ENCODE measurements around the gene IER5L. TPM values are rescaled to one million over a fixed set of nuclear protein-coding genes. Genes with fewer than 3 reads are reported as not detected.

IER5L gene
- total RNA-seq, 1 donor from 2014 or later: 86.1 TPM

DNA sequence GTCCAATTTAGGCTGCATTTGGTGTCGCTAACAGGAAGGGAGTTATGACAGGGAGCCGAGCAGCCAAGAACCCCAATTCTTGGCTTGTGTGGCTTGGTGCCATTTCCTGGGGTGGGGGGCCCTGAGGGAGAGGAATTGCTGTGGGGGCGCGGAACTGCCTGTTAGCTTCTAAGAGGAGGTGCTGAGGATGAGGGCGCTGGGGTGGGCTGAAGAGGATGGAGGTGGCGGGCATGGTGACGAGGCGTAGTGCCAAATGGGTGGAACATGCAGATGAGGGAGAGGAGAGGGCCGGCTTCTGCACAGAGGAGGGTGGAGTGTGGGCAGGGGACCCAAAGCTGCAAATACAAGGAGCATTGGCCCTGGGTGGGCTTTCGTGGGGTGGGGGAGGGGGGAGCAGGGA lies 27.9 kb downstream of the IER5L start:
- peaks cover 19 to 24% of the 10 kb centered on the region in 2 donors for H3K4me1 ChIP-seq
- no peaks in the 10 kb centered on the region for H3K27me3 ChIP-seq
- H3K9me3 ChIP-seq: no peaks in the 10 kb centered on the region
- TF ChIP-seq, protein P1, sequence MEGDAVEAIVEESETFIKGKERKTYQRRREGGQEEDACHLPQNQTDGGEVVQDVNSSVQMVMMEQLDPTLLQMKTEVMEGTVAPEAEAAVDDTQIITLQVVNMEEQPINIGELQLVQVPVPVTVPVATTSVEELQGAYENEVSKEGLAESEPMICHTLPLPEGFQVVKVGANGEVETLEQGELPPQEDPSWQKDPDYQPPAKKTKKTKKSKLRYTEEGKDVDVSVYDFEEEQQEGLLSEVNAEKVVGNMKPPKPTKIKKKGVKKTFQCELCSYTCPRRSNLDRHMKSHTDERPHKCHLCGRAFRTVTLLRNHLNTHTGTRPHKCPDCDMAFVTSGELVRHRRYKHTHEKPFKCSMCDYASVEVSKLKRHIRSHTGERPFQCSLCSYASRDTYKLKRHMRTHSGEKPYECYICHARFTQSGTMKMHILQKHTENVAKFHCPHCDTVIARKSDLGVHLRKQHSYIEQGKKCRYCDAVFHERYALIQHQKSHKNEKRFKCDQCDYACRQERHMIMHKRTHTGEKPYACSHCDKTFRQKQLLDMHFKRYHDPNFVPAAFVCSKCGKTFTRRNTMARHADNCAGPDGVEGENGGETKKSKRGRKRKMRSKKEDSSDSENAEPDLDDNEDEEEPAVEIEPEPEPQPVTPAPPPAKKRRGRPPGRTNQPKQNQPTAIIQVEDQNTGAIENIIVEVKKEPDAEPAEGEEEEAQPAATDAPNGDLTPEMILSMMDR (IDR thresholded peaks at IDR 0.05): no peak
- no peak for DNase-seq (ENCODE audit: low spot score in 2 of 2)
- intact Hi-C loops (cut with DNase I): no loop called here
- H3K27ac ChIP-seq: no peak overlapping the region
- no peak overlapping the region for H3K4me3 ChIP-seq
- peaks cover 11 to 19% of the 10 kb centered on the region in 2 donors for H3K36me3 ChIP-seq

DNA sequence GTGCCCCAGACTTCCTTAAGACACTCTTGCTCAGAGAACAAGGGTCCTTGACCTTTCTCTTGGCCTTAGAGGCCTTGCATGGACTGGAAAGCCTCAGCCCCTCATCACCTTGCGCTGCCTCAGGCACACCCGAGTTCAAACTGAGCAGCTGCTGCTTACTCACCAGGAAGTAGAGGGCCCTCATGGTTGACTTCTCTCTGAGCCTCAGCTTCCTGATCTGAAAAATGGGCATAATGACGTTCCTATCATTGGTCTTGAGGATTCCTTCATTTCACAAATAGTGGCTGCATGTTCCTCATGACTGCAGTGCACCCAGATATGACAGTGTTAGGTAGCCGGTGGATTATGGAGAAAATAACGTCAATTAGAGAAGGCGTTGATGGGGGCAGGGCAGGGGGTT lies 28.6 kb downstream of the IER5L start:
- Histone ChIP-seq H3K27ac (peak overlapping the region in 1 of 2 donors; percentile 9), H3K27me3 (no peaks in the 10 kb centered on the region), H3K4me1 (peaks cover 19 to 30% of the 10 kb centered on the region in 2 donors), H3K4me3 (no peak overlapping the region), H3K36me3 (peaks cover 9 to 16% of the 10 kb centered on the region in 2 donors), H3K9me3 (no peaks in the 10 kb centered on the region)
- intact Hi-C loops (cut with DNase I): no loop called here
- DNase-seq (ENCODE audit: low spot score in 2 of 2): no peak
- TF ChIP-seq, protein P1 (IDR thresholded peaks at IDR 0.05): no peak

DNA sequence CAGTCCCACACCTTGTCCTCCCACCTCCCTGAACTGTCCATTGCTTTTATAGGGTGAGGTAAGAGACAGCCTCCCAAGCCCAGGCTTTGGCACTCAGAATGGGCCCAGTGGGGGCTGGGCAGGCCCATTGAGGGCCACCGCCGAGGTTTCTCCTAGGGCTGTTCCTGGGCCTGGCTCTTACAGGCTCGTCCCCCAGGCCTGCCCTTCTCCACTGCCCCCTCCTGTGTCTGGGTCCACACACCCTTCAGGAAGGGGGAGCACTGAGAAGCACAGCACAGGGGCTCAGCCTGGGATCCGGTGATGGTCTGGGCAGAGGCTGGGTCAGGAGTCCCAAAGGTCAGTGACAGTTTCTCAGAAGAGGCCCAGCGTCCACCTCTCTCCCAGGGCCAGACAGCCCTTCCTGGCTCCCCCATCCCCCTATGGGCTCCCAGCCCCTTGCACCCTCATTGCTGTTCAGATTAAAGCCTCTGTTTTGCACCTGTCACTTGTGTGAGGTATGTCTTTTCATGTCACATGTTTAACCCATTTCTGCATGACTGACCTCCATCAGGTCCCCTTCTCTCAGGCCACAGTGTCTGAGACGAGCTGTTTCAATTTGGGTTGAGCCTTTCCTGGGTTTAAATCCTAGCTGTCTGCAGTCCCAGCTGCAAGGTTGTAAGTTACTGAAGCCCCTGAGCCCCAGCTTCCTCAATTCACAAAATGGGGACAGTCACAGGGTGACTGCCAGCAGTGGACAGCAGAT lies 29.4 kb downstream of the IER5L start:
- DNase-seq (ENCODE audit: low spot score in 2 of 2): no peak
- Histone ChIP-seq H3K4me3 (no peak overlapping the region), H3K27me3 (no peaks in the 10 kb centered on the region), H3K4me1 (peaks cover 24 to 38% of the 10 kb centered on the region in 2 donors), H3K9me3 (no peaks in the 10 kb centered on the region), H3K36me3 (peaks cover 9 to 16% of the 10 kb centered on the region in 2 donors), H3K27ac (peak overlapping the region; percentile 98)
- TF ChIP-seq, protein P1 (IDR thresholded peaks at IDR 0.05): no peak
- intact Hi-C loops (cut with DNase I): no loop called here

DNA sequence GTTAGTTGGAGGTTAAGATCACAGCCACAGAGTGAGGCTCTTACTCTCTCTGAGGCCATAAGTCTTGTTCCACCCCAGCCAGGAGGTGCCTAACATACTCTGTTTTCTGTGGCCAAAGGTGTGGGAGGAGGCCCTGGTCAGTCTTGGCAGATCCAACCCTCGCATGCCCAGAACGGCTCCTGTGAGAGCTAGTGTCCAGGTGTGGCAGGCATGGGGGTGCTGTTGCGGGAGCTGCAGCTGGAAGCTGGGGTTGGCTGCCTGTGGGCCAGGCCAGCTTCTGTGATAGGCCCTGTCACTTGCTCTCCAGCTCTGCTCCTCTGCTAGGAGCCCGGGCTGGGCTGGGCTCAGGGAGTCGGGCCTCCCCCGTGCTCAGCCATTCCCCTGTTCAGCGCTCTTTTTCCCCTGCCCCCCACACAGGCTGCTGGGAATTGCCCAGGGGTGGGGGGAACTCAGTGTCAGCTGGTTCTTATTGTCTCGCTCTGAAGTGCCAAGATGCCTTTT lies 31.6 kb downstream of the IER5L start:
- H3K27ac ChIP-seq: peak overlapping the region; percentile 98
- TF ChIP-seq, protein P1 (IDR thresholded peaks at IDR 0.05): no peak
- intact Hi-C loops (cut with DNase I): loop anchor here (1.0 kb wide), 1 partner anchor 22 kb away; no protein-coding TSS in a partner anchor
- H3K4me1 ChIP-seq: peaks cover 41 to 57% of the 10 kb centered on the region in 2 donors
- H3K36me3 ChIP-seq: peaks cover 9 to 16% of the 10 kb centered on the region in 2 donors
- H3K4me3 ChIP-seq: no peak overlapping the region
- H3K9me3 ChIP-seq: no peaks in the 10 kb centered on the region
- no peak for DNase-seq (ENCODE audit: low spot score in 2 of 2)
- H3K27me3 ChIP-seq: no peaks in the 10 kb centered on the region

DNA sequence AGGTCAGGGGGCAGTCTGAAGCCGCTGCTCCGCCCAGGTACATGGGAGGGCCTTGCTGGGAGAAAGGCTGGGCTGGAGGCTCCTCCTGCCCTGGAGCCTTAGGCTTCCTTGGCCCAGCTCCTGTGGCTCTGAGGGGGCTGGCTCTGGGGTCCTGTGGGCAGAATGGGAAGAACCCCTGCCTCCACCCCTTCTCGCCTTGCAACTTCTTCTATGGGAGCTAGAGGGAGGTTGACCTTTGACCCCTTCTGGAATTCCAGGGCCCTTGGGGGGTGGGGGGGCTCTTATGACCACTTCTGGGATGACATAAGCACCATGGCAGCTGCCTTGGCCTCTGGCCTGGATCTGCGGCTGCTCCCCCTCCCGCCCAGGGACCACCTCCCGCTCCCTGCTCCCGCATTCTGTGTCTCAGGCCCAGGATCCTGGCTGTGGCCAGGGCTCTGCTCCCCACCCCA lies 32.2 kb downstream of the IER5L start:
- intact Hi-C loops (cut with DNase I): loop anchor here (1.0 kb wide), 1 partner anchor 22 kb away; no protein-coding TSS in a partner anchor
- no peaks in the 10 kb centered on the region for H3K9me3 ChIP-seq
- H3K36me3 ChIP-seq: peaks cover 9 to 16% of the 10 kb centered on the region in 2 donors
- H3K4me3 ChIP-seq: no peak overlapping the region
- peak overlapping the region; percentile 98 for H3K27ac ChIP-seq
- peaks cover 48 to 64% of the 10 kb centered on the region in 2 donors for H3K4me1 ChIP-seq
- H3K27me3 ChIP-seq: no peaks in the 10 kb centered on the region
- TF ChIP-seq, protein P1 (IDR thresholded peaks at IDR 0.05): no peak
- peak in 1 of 2 donors; percentile 81 for DNase-seq (ENCODE audit: low spot score in 2 of 2)

All from ascending aorta (tissue), 2 donors.